Prostate gland (tissue), 2 donors: ENCODE results near the gene TAPBPL.

Experiments used
- CTCF ChIP-seq, 4 experiments: fragments of 200-600 bp in 2 of 4; fragments of 450-650 bp in 2 of 4; sonication (generic) in 2 of 4; IDR thresholded peaks; 1 replicate in 3 of 4; 2 replicates in 1 of 4; pipeline ENCODE4 v1.5.1; 2016 to 2019; ENCODE audit warnings: antibody characterized with exemption in 4 of 4, mild to moderate bottlenecking in 2 of 4, moderate library complexity in 2 of 4
- POLR2A ChIP-seq: fragments of 450-650 bp; IDR thresholded peaks from one replicate; pipeline ENCODE4 v1.6.1; 2016; ENCODE audit warnings: antibody characterized with exemption, mild to moderate bottlenecking
- POLR2AphosphoS5 ChIP-seq: sonication (generic); formaldehyde crosslinking; IDR thresholded peaks from one replicate; pipeline ENCODE4 v1.6.1; 2017; ENCODE audit warnings: antibody characterized with exemption

- TF ChIP-seq CTCF (IDR thresholded peaks at IDR 0.05), result no peak
- TF ChIP-seq POLR2AphosphoS5, result no peak
- no peak for TF ChIP-seq POLR2A
Observed at GRCh38 chr12:6476489-6476888, 24.6 kb downstream of the TAPBPL start.
